PFSK-1 (cell line): ENCODE results near the gene SPAG9.

Source experiments
- FOXP2 ChIP-seq: optimal IDR thresholded peaks from 2 replicates; pipeline ENCODE3; 2011; ENCODE audit warnings: borderline replicate concordance, control low read depth, inconsistent platforms; ENCODE audit not compliant: insufficient read depth; ENCODE audit errors: extremely low read length, extremely low read depth
- POLR2AphosphoS5 ChIP-seq: IDR thresholded peaks from 2 replicates; pipeline ENCODE4 v1.6.1; 2012; ENCODE audit warnings: low read depth, mild to moderate bottlenecking, control low read depth, low read length, moderate library complexity
- SIN3A ChIP-seq: IDR thresholded peaks from 2 replicates; pipeline ENCODE4 v1.6.1; 2012; ENCODE audit warnings: mild to moderate bottlenecking, low read length, moderate library complexity, borderline replicate concordance; ENCODE audit not compliant: insufficient read depth
- TAF1 ChIP-seq: IDR thresholded peaks from 2 replicates; pipeline ENCODE4 v1.6.1; 2012; ENCODE audit warnings: low read length, control low read depth, borderline replicate concordance; ENCODE audit not compliant: insufficient read depth
- TF ChIP-seq, protein P1 (sequence below), 2 experiments: IDR thresholded peaks; 2 replicates each; pipeline versions ENCODE4 v1.6.1 to v1.8.0; 2011 to 2012; ENCODE audit warnings: low read depth in 2 of 2, low read length in 2 of 2, control low read depth in 1 of 2, inconsistent platforms in 1 of 2, mild to moderate bottlenecking in 1 of 2, moderate library complexity in 1 of 2; ENCODE audit not compliant: insufficient read depth in 1 of 2

Gene SPAG9

DNA sequence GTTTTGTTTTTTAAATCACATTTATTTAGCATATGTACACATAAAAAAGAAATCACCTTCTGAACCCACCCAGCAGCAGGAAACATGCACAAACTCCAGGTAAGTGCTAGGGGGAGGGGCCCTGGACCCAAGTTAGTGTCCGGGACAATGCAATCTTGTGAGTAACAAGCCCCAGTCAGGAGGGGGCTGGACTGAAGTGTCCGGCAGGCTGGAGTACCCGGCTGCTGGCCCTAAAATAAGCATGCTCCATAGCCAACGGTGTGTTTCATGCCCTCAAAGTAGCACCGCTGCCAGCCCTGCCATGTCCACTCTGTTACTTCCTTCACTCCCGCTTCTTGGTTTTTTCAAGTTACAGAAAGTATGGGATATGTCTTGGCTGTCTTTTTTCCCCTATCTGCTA lies 102.1 kb downstream of the SPAG9 start:
- TF ChIP-seq TAF1 = no peak
- TF ChIP-seq, protein P1, sequence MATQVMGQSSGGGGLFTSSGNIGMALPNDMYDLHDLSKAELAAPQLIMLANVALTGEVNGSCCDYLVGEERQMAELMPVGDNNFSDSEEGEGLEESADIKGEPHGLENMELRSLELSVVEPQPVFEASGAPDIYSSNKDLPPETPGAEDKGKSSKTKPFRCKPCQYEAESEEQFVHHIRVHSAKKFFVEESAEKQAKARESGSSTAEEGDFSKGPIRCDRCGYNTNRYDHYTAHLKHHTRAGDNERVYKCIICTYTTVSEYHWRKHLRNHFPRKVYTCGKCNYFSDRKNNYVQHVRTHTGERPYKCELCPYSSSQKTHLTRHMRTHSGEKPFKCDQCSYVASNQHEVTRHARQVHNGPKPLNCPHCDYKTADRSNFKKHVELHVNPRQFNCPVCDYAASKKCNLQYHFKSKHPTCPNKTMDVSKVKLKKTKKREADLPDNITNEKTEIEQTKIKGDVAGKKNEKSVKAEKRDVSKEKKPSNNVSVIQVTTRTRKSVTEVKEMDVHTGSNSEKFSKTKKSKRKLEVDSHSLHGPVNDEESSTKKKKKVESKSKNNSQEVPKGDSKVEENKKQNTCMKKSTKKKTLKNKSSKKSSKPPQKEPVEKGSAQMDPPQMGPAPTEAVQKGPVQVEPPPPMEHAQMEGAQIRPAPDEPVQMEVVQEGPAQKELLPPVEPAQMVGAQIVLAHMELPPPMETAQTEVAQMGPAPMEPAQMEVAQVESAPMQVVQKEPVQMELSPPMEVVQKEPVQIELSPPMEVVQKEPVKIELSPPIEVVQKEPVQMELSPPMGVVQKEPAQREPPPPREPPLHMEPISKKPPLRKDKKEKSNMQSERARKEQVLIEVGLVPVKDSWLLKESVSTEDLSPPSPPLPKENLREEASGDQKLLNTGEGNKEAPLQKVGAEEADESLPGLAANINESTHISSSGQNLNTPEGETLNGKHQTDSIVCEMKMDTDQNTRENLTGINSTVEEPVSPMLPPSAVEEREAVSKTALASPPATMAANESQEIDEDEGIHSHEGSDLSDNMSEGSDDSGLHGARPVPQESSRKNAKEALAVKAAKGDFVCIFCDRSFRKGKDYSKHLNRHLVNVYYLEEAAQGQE (IDR thresholded peaks at IDR 0.05; ENCODE audit: insufficient read depth in 1 of 2, low read depth in 2 of 2, low read length in 2 of 2) = no peak

- TF ChIP-seq POLR2AphosphoS5 (no peak), FOXP2 (no peak), TAF1 (no peak), SIN3A (no peak)
- TF ChIP-seq, protein P1 (IDR thresholded peaks at IDR 0.05; ENCODE audit: insufficient read depth in 1 of 2, low read depth in 2 of 2, low read length in 2 of 2) = no peak
Measured at GRCh38 chr17:51017270-51017669, 103.4 kb downstream of the SPAG9 start.

- TF ChIP-seq, protein P1 (IDR thresholded peaks at IDR 0.05; ENCODE audit: insufficient read depth in 1 of 2, low read depth in 2 of 2, low read length in 2 of 2) = no peak
- TF ChIP-seq FOXP2 (no peak), POLR2AphosphoS5 (no peak), SIN3A (no peak), TAF1 (no peak)
Measured at GRCh38 chr17:51016099-51016498, 104.6 kb downstream of the SPAG9 start.

- TF ChIP-seq POLR2AphosphoS5 (no peak), SIN3A (no peak), FOXP2 (no peak), TAF1 (no peak)
- TF ChIP-seq, protein P1 (IDR thresholded peaks at IDR 0.05; ENCODE audit: insufficient read depth in 1 of 2, low read depth in 2 of 2, low read length in 2 of 2) = no peak
Measured at GRCh38 chr17:51015145-51015558, 105.5 kb downstream of the SPAG9 start.

GRCh38 chr17:51014129-51014528 lies 106.5 kb downstream of the SPAG9 start:
- TF ChIP-seq, protein P1 (IDR thresholded peaks at IDR 0.05; ENCODE audit: insufficient read depth in 1 of 2, low read depth in 2 of 2, low read length in 2 of 2) = no peak
- TF ChIP-seq TAF1 (no peak), POLR2AphosphoS5 (no peak), FOXP2 (no peak), SIN3A (no peak)
